Omental fat pad (tissue), 4 donors: Measurements from ENCODE around the gene DPP8. TPM values are rescaled to one million over a fixed set of nuclear protein-coding genes. Genes with fewer than 3 reads are reported as not detected.

Experiments
- ATAC-seq: fragments of 150-250 bp; one replicate; pipeline ENCODE4 v1.9.1; 2016; ENCODE audit warnings: mild to moderate bottlenecking, moderate library complexity; ENCODE audit not compliant: low FRiP score
- DNase-seq: peaks from one replicate; pipeline ENCODE4 v3.0.0-alpha.2; 2019; ENCODE audit warnings: low spot score
- CTCF ChIP-seq, 3 donors: fragments of 450-650 bp; IDR thresholded peaks; one replicate each; pipeline ENCODE4 v1.5.1; 2016 to 2017; ENCODE audit warnings: antibody characterized with exemption in 3 of 3, mild to moderate bottlenecking in 3 of 3, moderate library complexity in 2 of 3
- total RNA-seq, 4 donors: library from RNA; depleted of rRNA; stranded (reverse); fragments of >200 nt; gene quantifications; one replicate each; pipeline ENCODE4 v1.1.0, GENCODE V29; 2016

The DPP8 gene
- total RNA-seq, 4 donors from 2014 or later = 25.1 to 53.3 (median 29.6) TPM

- no peak for ATAC-seq
- no peak for TF ChIP-seq CTCF (IDR thresholded peaks at IDR 0.05)
- no peak for DNase-seq
Observed at GRCh38 chr15:65525622-65526021, 8.1 kb upstream of the DPP8 start.

- TF ChIP-seq CTCF (IDR thresholded peaks at IDR 0.05) = no peak
- ATAC-seq = no peak
- no peak for DNase-seq
Observed at GRCh38 chr15:65524226-65524625, 6.7 kb upstream of the DPP8 start.

GRCh38 chr15:65521350-65521749 lies 3.9 kb upstream of the DPP8 start:
- DNase-seq (no peak), ATAC-seq (no peak)
- TF ChIP-seq CTCF (IDR thresholded peaks at IDR 0.05) = no peak

GRCh38 chr15:65518633-65519285 lies 1.3 kb upstream of the DPP8 start:
- no peak for DNase-seq
- ATAC-seq = no peak
- no peak for TF ChIP-seq CTCF (IDR thresholded peaks at IDR 0.05)

GRCh38 chr15:65517866-65518207 lies 348 bp upstream of the DPP8 start:
- TF ChIP-seq CTCF (IDR thresholded peaks at IDR 0.05) = no peak
- no peak for ATAC-seq
- DNase-seq = no peak

GRCh38 chr15:65512807-65513416 lies 4.6 kb downstream of the DPP8 start:
- peak; percentile 69 for ATAC-seq

More at GRCh38 chr15:65512807-65513416, 4.6 kb downstream of the DPP8 start:
- TF ChIP-seq CTCF (IDR thresholded peaks at IDR 0.05) = no peak
- DNase-seq = no peak
